GM19239 (cell line): ENCODE results near the gene MMP15.
"Not testable (repeated sequence)": the region's sequence is repeated elsewhere in the genome, so short reads cannot be mapped to it uniquely, and the experiment has no call there.

Experiments
- DNase-seq: peaks from one replicate; pipeline ENCODE4 v3.0.0; 2011; ENCODE audit warnings: low spot score; ENCODE audit not compliant: insufficient read length
- FAIRE-seq: peaks from 2 replicates; lab custom pipeline; 2011; peaks lifted over from hg19 to GRCh38; lab: Jason Lieb, UNC

Gene MMP15

GRCh38 chr16:57995721-57996405, 29.7 kb upstream of the MMP15 start:
- FAIRE-seq (no peak), DNase-seq (no peak)

- FAIRE-seq: no peak
- DNase-seq: no peak
Observed at GRCh38 chr16:57996406-57997175, 29.0 kb upstream of the MMP15 start.

- no peak for DNase-seq
- no peak for FAIRE-seq
Observed at GRCh38 chr16:57997176-57997527, 28.4 kb upstream of the MMP15 start.

- FAIRE-seq: no peak
- no peak for DNase-seq
Observed at GRCh38 chr16:57997528-57998265, 27.9 kb upstream of the MMP15 start.

- FAIRE-seq: no peak
- DNase-seq: no peak
Observed at GRCh38 chr16:57998486-57998885, 27.1 kb upstream of the MMP15 start.

- FAIRE-seq (no peak), DNase-seq (no peak)
Observed at GRCh38 chr16:57998992-57999365, 26.6 kb upstream of the MMP15 start.

GRCh38 chr16:57999366-57999970, 26.1 kb upstream of the MMP15 start:
- DNase-seq: peak; percentile 57

GRCh38 chr16:57999971-58000705, 25.4 kb upstream of the MMP15 start, which contains the start of gene ZNF319:
ZNF319 (minus strand) TSS chr16:58000672; CDS start chr16:57998265, 2,407 bp downstream.
- FAIRE-seq: no peak
- peak; percentile 58 for DNase-seq

More at GRCh38 chr16:57999366-57999970, 26.1 kb upstream of the MMP15 start:
- peak; percentile 74 for FAIRE-seq

GRCh38 chr16:58000706-58001676, 24.6 kb upstream of the MMP15 start, which contains the start of gene USB1:
USB1 (plus strand) TSS chr16:58001407; CDS start chr16:58001484, 77 bp downstream.
- DNase-seq (peak; percentile 96), FAIRE-seq (peak; percentile 97)

GRCh38 chr16:58001781-58002415, 23.7 kb upstream of the MMP15 start:
- FAIRE-seq (peak; percentile 64), DNase-seq (no peak)

- no peak for FAIRE-seq
- DNase-seq: no peak
Observed at GRCh38 chr16:58002416-58002800, 23.1 kb upstream of the MMP15 start.

GRCh38 chr16:58002936-58003335, 22.6 kb upstream of the MMP15 start:
- no peak for FAIRE-seq
- no peak for DNase-seq

GRCh38 chr16:58004736-58005135, 20.8 kb upstream of the MMP15 start:
- not testable (repeated sequence) for DNase-seq, FAIRE-seq

- FAIRE-seq: no peak
- no peak for DNase-seq
Observed at GRCh38 chr16:58009856-58010416, 15.6 kb upstream of the MMP15 start.

GRCh38 chr16:58010886-58011285, 14.7 kb upstream of the MMP15 start:
- FAIRE-seq (no peak), DNase-seq (no peak)

GRCh38 chr16:58011652-58012051, 13.9 kb upstream of the MMP15 start:
- FAIRE-seq: no peak
- DNase-seq: no peak

- DNase-seq (no peak), FAIRE-seq (no peak)
Observed at GRCh38 chr16:58012481-58012880, 13.1 kb upstream of the MMP15 start.
